H9 (cell line): Measurements from ENCODE around the gene CD9. TPM values are rescaled to one million over a fixed set of nuclear protein-coding genes. Genes with fewer than 3 reads are reported as not detected.

Experiments
- DNase-seq: peaks from one replicate; pipeline ENCODE4 v3.0.0-alpha.2; 2017
- H2AFZ ChIP-seq: one replicate; pipeline ENCODE4 v1.6.1; 2013; ENCODE audit warnings: mild to moderate bottlenecking, low read length, control low read depth, moderate library complexity
- H2AK5ac ChIP-seq: 2 replicates; pipeline ENCODE4 v1.6.1; 2013; ENCODE audit warnings: low read length, control low read depth, mixed read lengths; ENCODE audit not compliant: insufficient read length
- H2BK120ac ChIP-seq: one replicate; pipeline ENCODE4 v1.6.1; 2013; ENCODE audit warnings: low read depth, mild to moderate bottlenecking, low read length, control low read depth, inconsistent platforms; ENCODE audit not compliant: poor library complexity, severe bottlenecking
- H2BK12ac ChIP-seq: 2 replicates; pipeline ENCODE4 v1.6.1; 2013; ENCODE audit warnings: low read length, control low read depth, mixed read lengths, low read depth; ENCODE audit not compliant: insufficient read length
- H2BK15ac ChIP-seq: 2 replicates; pipeline ENCODE4 v1.6.1; 2013; ENCODE audit warnings: low read depth, low read length, control low read depth
- H2BK20ac ChIP-seq: one replicate; pipeline ENCODE4 v1.6.1; 2013; ENCODE audit warnings: low read depth, mild to moderate bottlenecking, low read length, control low read depth, inconsistent platforms; ENCODE audit not compliant: poor library complexity, severe bottlenecking
- H2BK5ac ChIP-seq: 2 replicates; pipeline ENCODE4 v1.6.1; 2013; ENCODE audit warnings: low read length, control low read depth, mixed read lengths; ENCODE audit not compliant: insufficient read length
- H3K14ac ChIP-seq: 2 replicates; pipeline ENCODE4 v1.6.1; 2013; ENCODE audit warnings: low read length, control low read depth; ENCODE audit not compliant: insufficient read depth
- H3K18ac ChIP-seq: 2 replicates; pipeline ENCODE4 v1.6.1; 2013; ENCODE audit warnings: low read depth, mild to moderate bottlenecking, mixed read lengths, low read length, control low read depth; ENCODE audit not compliant: insufficient read length
- H3K23ac ChIP-seq: 2 replicates; pipeline ENCODE4 v1.6.1; 2013; ENCODE audit warnings: low read length, control low read depth, mixed read lengths, low read depth; ENCODE audit not compliant: insufficient read length
- H3K23me2 ChIP-seq: 2 replicates; pipeline ENCODE4 v1.6.1; 2013; ENCODE audit warnings: low read depth, mild to moderate bottlenecking, mixed read lengths, low read length, control low read depth; ENCODE audit not compliant: insufficient read length, poor library complexity, severe bottlenecking
- H3K27ac ChIP-seq: 2 replicates; pipeline ENCODE4 v1.5.1; 2013; ENCODE audit warnings: low read length, control low read depth, mixed read lengths, low read depth; ENCODE audit not compliant: insufficient read length
- H3K27me3 ChIP-seq: 2 replicates; pipeline ENCODE4 v1.6.1; 2013; ENCODE audit warnings: low read length, control low read depth, inconsistent platforms; ENCODE audit not compliant: insufficient read depth
- H3K4ac ChIP-seq: 2 replicates; pipeline ENCODE4 v1.6.1; 2013; ENCODE audit warnings: low read depth, mild to moderate bottlenecking, control low read depth, inconsistent platforms, low read length, moderate library complexity
- H3K4me1 ChIP-seq: 2 replicates; pipeline ENCODE4 v1.6.1; 2013; ENCODE audit warnings: low read length, control low read depth, inconsistent platforms; ENCODE audit not compliant: insufficient read depth
- H3K4me2 ChIP-seq: 2 replicates; pipeline ENCODE4 v1.6.1; 2013; ENCODE audit warnings: low read length, control low read depth, mixed read lengths; ENCODE audit not compliant: insufficient read length, insufficient read depth
- H3K56ac ChIP-seq: 2 replicates; pipeline ENCODE4 v1.6.1; 2013; ENCODE audit warnings: low read depth, mild to moderate bottlenecking, mixed read lengths, low read length, control low read depth; ENCODE audit not compliant: insufficient read length
- H3K79me1 ChIP-seq: 2 replicates; pipeline ENCODE4 v1.6.1; 2013; ENCODE audit warnings: low read depth, mild to moderate bottlenecking, moderate library complexity, low read length, control low read depth, inconsistent platforms; ENCODE audit not compliant: insufficient read depth, poor library complexity, severe bottlenecking
- H3K79me2 ChIP-seq: 2 replicates; pipeline ENCODE4 v1.6.1; 2013; ENCODE audit warnings: low read length, control low read depth, inconsistent platforms; ENCODE audit not compliant: insufficient read depth
- H3K9ac ChIP-seq: 2 replicates; pipeline ENCODE4 v1.6.1; 2013; ENCODE audit warnings: low read length, control low read depth, mixed read lengths; ENCODE audit not compliant: insufficient read length; ENCODE audit errors: extremely low read depth
- H3K9me3 ChIP-seq: one replicate; pipeline ENCODE4 v1.6.1; 2013; ENCODE audit warnings: low read depth, low read length, inconsistent platforms; ENCODE audit not compliant: control insufficient read depth
- H3T11ph ChIP-seq: one replicate; pipeline ENCODE4 v1.6.1; 2013; ENCODE audit warnings: mild to moderate bottlenecking, low read length, control low read depth, inconsistent platforms
- H4K20me1 ChIP-seq: one replicate; pipeline ENCODE4 v1.6.1; 2013; ENCODE audit not compliant: control insufficient read depth, insufficient read length, insufficient read depth
- H4K5ac ChIP-seq: 2 replicates; pipeline ENCODE4 v1.6.1; 2013; ENCODE audit warnings: low read depth, mild to moderate bottlenecking, mixed read lengths, low read length, control low read depth; ENCODE audit not compliant: insufficient read length
- H4K8ac ChIP-seq: replicated peaks from 2 replicates; pipeline ENCODE4 v1.6.1; 2013; ENCODE audit warnings: low read length, control low read depth, mixed read lengths, low read depth; ENCODE audit not compliant: insufficient read length
- H4K91ac ChIP-seq: 2 replicates; pipeline ENCODE4 v1.6.1; 2013; ENCODE audit warnings: low read depth, mild to moderate bottlenecking, moderate library complexity, mixed read lengths, low read length, control low read depth; ENCODE audit not compliant: insufficient read length
- H3K27ac Mint-ChIP-seq, 3 experiments: 2 replicates in 2 of 3; 3 replicates in 1 of 3; pipeline ENCODE4 v1.8.0; 2020 to 2021; ENCODE audit warnings: mixed read lengths in 3 of 3, mild to moderate bottlenecking in 1 of 3, moderate library complexity in 1 of 3
- H3K27me3 Mint-ChIP-seq: 2 replicates; pipeline ENCODE4 v1.8.0; 2021; ENCODE audit warnings: low read depth, mild to moderate bottlenecking, moderate library complexity, mixed read lengths
- H3K36me3 Mint-ChIP-seq, 3 experiments: 2 replicates in 2 of 3; 3 replicates in 1 of 3; pipeline ENCODE4 v1.8.0; 2020 to 2021; ENCODE audit warnings: low read depth in 3 of 3, mixed read lengths in 3 of 3; ENCODE audit not compliant: insufficient read depth in 1 of 3
- H3K4me1 Mint-ChIP-seq, 2 experiments: 2 replicates each; pipeline ENCODE4 v1.8.0; 2020; ENCODE audit warnings: mixed read lengths in 2 of 2
- H3K4me3 Mint-ChIP-seq, 2 experiments: 2 replicates in 1 of 2; 3 replicates in 1 of 2; pipeline ENCODE4 v1.8.0; 2020 to 2021; ENCODE audit warnings: mild to moderate bottlenecking in 2 of 2, mixed read lengths in 2 of 2, moderate library complexity in 1 of 2
- H3K9me3 Mint-ChIP-seq, 2 experiments: 2 replicates in 1 of 2; 3 replicates in 1 of 2; pipeline ENCODE4 v1.8.0; 2020; ENCODE audit warnings: mild to moderate bottlenecking in 2 of 2, mixed read lengths in 2 of 2, moderate library complexity in 1 of 2
- CTCF ChIP-seq: fragments of 200-600 bp; sonication (generic); conservative IDR thresholded peaks from 3 replicates; pipeline ENCODE4 v1.8.0; 2021; ENCODE audit warnings: antibody characterized with exemption, mild to moderate bottlenecking
- WGBS: extraction: QIAGEN DNeasy Blood & Tissue Kit; methylation state at CpG from one replicate; pipeline ENCODE4 v1.1.7; 2013; ENCODE audit warnings: missing lambda C conversion rate, low lambda C conversion rate, mixed read lengths; ENCODE audit not compliant: insufficient read length; ENCODE audit errors: extremely low coverage; 5-methylcytosine and 5-hydroxymethylcytosine counted together
- total RNA-seq: library from RNA; stranded (reverse); gene quantifications from 2 replicates; pipeline ENCODE4 v1.2.1, GENCODE V29; 2021

Gene CD9
- total RNA-seq, 1 experiment from 2014 or later, result 132 TPM

DNA sequence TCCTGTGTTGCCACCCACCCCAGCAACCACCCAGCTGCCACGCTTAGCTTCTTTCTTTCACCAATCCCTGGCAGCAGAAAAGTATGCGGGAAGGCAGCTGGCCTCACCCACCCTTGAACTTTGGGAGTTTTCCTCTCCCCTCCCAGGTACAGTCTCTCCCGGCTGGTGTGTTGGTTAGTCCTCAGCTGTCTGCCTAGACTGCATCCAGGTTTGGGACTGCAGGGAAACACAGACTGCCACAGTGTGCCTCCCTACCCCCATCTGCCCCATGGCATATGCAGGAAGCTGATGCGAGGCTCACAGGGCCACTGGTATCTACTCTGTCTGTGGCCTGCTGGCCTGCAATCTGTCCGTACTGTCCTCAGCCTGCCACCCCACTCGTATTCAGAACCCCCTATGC is 2.1 kb downstream of the CD9 start:
- H3K56ac ChIP-seq, result no peak overlapping the region
- peak overlapping the region; percentile 89 for H3K4me2 ChIP-seq
- H3K27me3 Mint-ChIP-seq, result peaks cover 13% of the 10 kb centered on the region

More for the DNA sequence above, 2.1 kb downstream of the CD9 start:
- no peaks in the 10 kb centered on the region for H3K9me3 Mint-ChIP-seq
- WGBS, result no CpG with 5 or more reads among the region's 6 CpGs
- Histone ChIP-seq H3K18ac (no peak overlapping the region), H3K4me1 (peaks cover 51% of the 10 kb centered on the region), H3K27ac (no peak overlapping the region), H3T11ph (no peak overlapping the region), H3K14ac (no peak overlapping the region), H4K20me1 (no peaks in the 10 kb centered on the region), H3K79me2 (peaks cover 12% of the 10 kb centered on the region; the same call in 1 of the 2 replicates), H3K4ac (no peak overlapping the region), H4K5ac (no peak overlapping the region), H3K79me1 (peaks cover 11% of the 10 kb centered on the region), H3K9me3 (no peaks in the 10 kb centered on the region), H3K23me2 (peaks cover 18% of the 10 kb centered on the region), H4K91ac (no peak overlapping the region), H3K9ac (no peak overlapping the region), H2AK5ac (no peak overlapping the region), H3K27me3 (no peaks in the 10 kb centered on the region), H2BK15ac (no peak overlapping the region), H2BK12ac (no peak overlapping the region), H2AFZ (no peak overlapping the region), H2BK5ac (no peak overlapping the region), H4K8ac (no peak overlapping the region), H3K23ac (no peak overlapping the region), H2BK120ac (no peak overlapping the region), H2BK20ac (no peak overlapping the region)
- H3K4me3 Mint-ChIP-seq, result peak overlapping the region; percentile 83 to 89
- peaks cover 76 to 81% of the 10 kb centered on the region in 2 experiments for H3K4me1 Mint-ChIP-seq
- H3K27ac Mint-ChIP-seq, result no peak overlapping the region
- TF ChIP-seq CTCF, result no peak
- DNase-seq, result no peak
- H3K36me3 Mint-ChIP-seq, result peaks cover 11 to 31% (median 23%) of the 10 kb centered on the region in 3 experiments; a peak in 6 of 7 replicates
